Measurements from ENCODE around the gene CHKA. TPM values are rescaled to one million over a fixed set of nuclear protein-coding genes. Genes with fewer than 3 reads are reported as not detected.

The CHKA gene
- total and polyA plus RNA-seq, 9 of the 15 experiments (the other 6 are each of a cell fraction or from before 2014, with no cell fraction given), result 3.6 to 37.0 (median 30.2) TPM

GRCh38 chr11:68038718-68039525, 82.3 kb downstream of the CHKA start, which contains the start of gene TCIRG1 (continued):
- TF ChIP-seq ZNF277 (CRISPR knock-in tag; IDR thresholded peaks at IDR 0.05; ENCODE audit: borderline replicate concordance), result no peak
- peak; percentile 97 for TF ChIP-seq CHD4 (IDR thresholded peaks at IDR 0.05; ENCODE audit: insufficient read depth, insufficient replicate concordance, low read depth, low read length, poor library complexity, severe bottlenecking)
- peak; percentile 42 for TF ChIP-seq EP400 (IDR thresholded peaks at IDR 0.05)
- TF ChIP-seq, protein P1, sequence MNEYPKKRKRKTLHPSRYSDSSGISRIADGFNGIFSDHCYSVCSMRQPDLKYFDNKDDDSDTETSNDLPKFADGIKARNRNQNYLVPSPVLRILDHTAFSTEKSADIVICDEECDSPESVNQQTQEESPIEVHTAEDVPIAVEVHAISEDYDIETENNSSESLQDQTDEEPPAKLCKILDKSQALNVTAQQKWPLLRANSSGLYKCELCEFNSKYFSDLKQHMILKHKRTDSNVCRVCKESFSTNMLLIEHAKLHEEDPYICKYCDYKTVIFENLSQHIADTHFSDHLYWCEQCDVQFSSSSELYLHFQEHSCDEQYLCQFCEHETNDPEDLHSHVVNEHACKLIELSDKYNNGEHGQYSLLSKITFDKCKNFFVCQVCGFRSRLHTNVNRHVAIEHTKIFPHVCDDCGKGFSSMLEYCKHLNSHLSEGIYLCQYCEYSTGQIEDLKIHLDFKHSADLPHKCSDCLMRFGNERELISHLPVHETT (CRISPR knock-in tag; conservative IDR thresholded peaks at IDR 0.05 in 1 of 2, IDR thresholded peaks at IDR 0.05 in 1 of 2), result 0 out of 4 replicates have a peak, but pooled peaks of 1 of the 2 experiments have one; percentile 37
- TF ChIP-seq ZNF436 (CRISPR knock-in tag; IDR thresholded peaks at IDR 0.05), result no peak
- TF ChIP-seq E2F5 (CRISPR knock-in tag; IDR thresholded peaks at IDR 0.05), result peak; percentile 30; the same call in 1 of the 2 replicates
- TF ChIP-seq ZNF695 (CRISPR knock-in tag; IDR thresholded peaks at IDR 0.05), result no peak
- 0 out of 2 replicates have a peak, but pooled peaks have one; percentile 16 for TF ChIP-seq LCOR (CRISPR knock-in tag; IDR thresholded peaks at IDR 0.05)
- TF ChIP-seq ZNF511 (CRISPR knock-in tag; IDR thresholded peaks at IDR 0.05), result 0 out of 2 replicates have a peak, but pooled peaks have one; percentile 71
- 0 out of 2 replicates have a peak, but pooled peaks have one; percentile 55 for TF ChIP-seq RBM14 (IDR thresholded peaks at IDR 0.05; ENCODE audit: borderline replicate concordance, insufficient read depth, low read depth, low read length)
- peak; percentile 51 for TF ChIP-seq SAP30 (IDR thresholded peaks at IDR 0.05; ENCODE audit: borderline replicate concordance, insufficient read depth, low read depth, low read length, poor library complexity, severe bottlenecking)
- peak; percentile 50 for TF ChIP-seq DACH1 (IDR thresholded peaks at IDR 0.05; ENCODE audit: partially characterized antibody)
- no peak for TF ChIP-seq MAFG (tag; conservative IDR thresholded peaks at IDR 0.05)
- TF ChIP-seq ZNF239 (CRISPR knock-in tag; IDR thresholded peaks at IDR 0.05), result peak; percentile 53
